Astrocyte (in vitro differentiated cells and primary cell): ENCODE measurements around the gene HCAR2. TPM values are rescaled to one million over a fixed set of nuclear protein-coding genes. Genes with fewer than 3 reads are reported as not detected.
"Not testable (repeated sequence)": the region's sequence is repeated elsewhere in the genome, so short reads cannot be mapped to it uniquely, and the experiment has no call there.

Source experiments
- DNase-seq: peaks from one replicate; pipeline ENCODE4 v3.0.0-alpha.2; 2010; ENCODE audit warnings: low read depth
- FAIRE-seq: peaks from 2 replicates; lab custom pipeline; 2011; peaks lifted over from hg19 to GRCh38; lab: Jason Lieb, UNC
- H2AFZ ChIP-seq: 2 replicates; pipeline ENCODE4 v1.6.0; 2012; ENCODE audit warnings: low read depth, low read length, inconsistent platforms
- H3K27ac ChIP-seq: 2 replicates; pipeline ENCODE4 v1.5.1; 2011; ENCODE audit warnings: low read depth, low read length, inconsistent platforms
- H3K27me3 ChIP-seq: 2 replicates; pipeline ENCODE4 v1.6.0; 2011; ENCODE audit warnings: low read length, inconsistent platforms; ENCODE audit not compliant: insufficient read depth
- H3K36me3 ChIP-seq: 2 replicates; pipeline ENCODE4 v1.5.1; 2011; ENCODE audit warnings: low read length, inconsistent platforms; ENCODE audit not compliant: insufficient read depth
- H3K4me1 ChIP-seq: 2 replicates; pipeline ENCODE4 v1.5.1; 2011; ENCODE audit warnings: low read length, inconsistent platforms; ENCODE audit not compliant: insufficient read depth
- H3K4me2 ChIP-seq: 2 replicates; pipeline ENCODE4 v1.6.0; 2012; ENCODE audit warnings: low read length, inconsistent platforms
- H3K4me3 ChIP-seq: 2 replicates; pipeline ENCODE4 v1.5.1; 2011; ENCODE audit warnings: low read depth, mild to moderate bottlenecking, low read length, inconsistent platforms; ENCODE audit not compliant: insufficient read depth
- H3K79me2 ChIP-seq: 2 replicates; pipeline ENCODE4 v1.6.0; 2012; ENCODE audit warnings: mild to moderate bottlenecking, low read length, inconsistent platforms; ENCODE audit not compliant: insufficient read depth
- H3K9ac ChIP-seq: 2 replicates; pipeline ENCODE4 v1.6.0; 2012; ENCODE audit warnings: mild to moderate bottlenecking, low read length, inconsistent platforms
- H3K9me3 ChIP-seq: 2 replicates; pipeline ENCODE4 v1.5.1; 2012; ENCODE audit warnings: low read depth, mild to moderate bottlenecking, low read length, inconsistent platforms; ENCODE audit not compliant: insufficient read depth
- H4K20me1 ChIP-seq: 2 replicates; pipeline ENCODE4 v1.6.0; 2012; ENCODE audit warnings: low read length, inconsistent platforms; ENCODE audit not compliant: insufficient read depth
- H3K27ac Mint-ChIP-seq: one replicate; pipeline ENCODE4 v1.8.0; 2021; ENCODE audit warnings: mild to moderate bottlenecking, mixed read lengths; ENCODE audit not compliant: unreplicated experiment
- H3K27me3 Mint-ChIP-seq: one replicate; pipeline ENCODE4 v1.8.0; 2021; ENCODE audit warnings: low read depth, mixed read lengths; ENCODE audit not compliant: unreplicated experiment
- H3K36me3 Mint-ChIP-seq: one replicate; pipeline ENCODE4 v1.8.0; 2021; ENCODE audit warnings: low read depth, mixed read lengths; ENCODE audit not compliant: unreplicated experiment
- H3K4me1 Mint-ChIP-seq: one replicate; pipeline ENCODE4 v1.8.0; 2021; ENCODE audit warnings: low read depth, mixed read lengths; ENCODE audit not compliant: unreplicated experiment
- H3K4me3 Mint-ChIP-seq: one replicate; pipeline ENCODE4 v1.8.0; 2021; ENCODE audit warnings: mild to moderate bottlenecking, moderate library complexity, mixed read lengths; ENCODE audit not compliant: unreplicated experiment
- H3K9me3 Mint-ChIP-seq: one replicate; pipeline ENCODE4 v1.8.0; 2021; ENCODE audit warnings: mild to moderate bottlenecking, mixed read lengths; ENCODE audit not compliant: unreplicated experiment
- CTCF ChIP-seq: IDR thresholded peaks from 2 replicates; pipeline ENCODE4 v1.5.1; 2011; ENCODE audit warnings: low read depth, mild to moderate bottlenecking, inconsistent platforms, low read length, moderate library complexity; ENCODE audit not compliant: insufficient read depth
- EZH2 ChIP-seq: IDR thresholded peaks from 2 replicates; pipeline ENCODE4 v1.6.1; 2012; ENCODE audit warnings: mild to moderate bottlenecking, low read length, inconsistent platforms; ENCODE audit not compliant: insufficient read depth
- total RNA-seq: library from RNA; stranded (reverse); gene quantifications from 2 replicates; pipeline ENCODE4 v1.2.1, GENCODE V29; 2021

The HCAR2 gene
- total RNA-seq, 1 donor from 2014 or later: not detected

DNA sequence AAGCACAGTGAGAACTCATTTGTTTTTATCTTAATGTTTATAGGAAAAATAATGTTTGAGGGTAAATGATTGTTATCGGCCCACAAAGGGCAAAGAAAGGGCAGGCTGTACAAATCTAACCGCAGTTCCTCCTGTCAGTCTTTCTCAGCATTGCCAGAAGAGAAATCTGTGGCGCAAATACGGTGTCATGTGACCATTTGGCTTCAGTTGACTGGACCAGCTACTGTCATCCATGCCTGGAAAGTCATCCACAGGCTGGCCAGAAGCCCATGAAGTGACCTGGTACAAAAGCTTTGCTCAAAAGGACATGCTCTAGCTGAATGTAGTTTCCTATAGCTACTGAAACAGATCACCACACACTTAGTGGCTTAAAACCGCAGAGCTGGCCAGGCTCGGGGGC is 43.6 kb downstream of the HCAR2 start:
- DNase-seq: no peak
- H3K79me2 ChIP-seq: no peaks in the 10 kb centered on the region
- H3K9me3 Mint-ChIP-seq: no peaks in the 10 kb centered on the region
- H3K27ac Mint-ChIP-seq: no peak overlapping the region
- H3K27me3 ChIP-seq: no peaks in the 10 kb centered on the region
- H3K9me3 ChIP-seq: no peaks in the 10 kb centered on the region
- H2AFZ ChIP-seq: no peak overlapping the region
- H3K36me3 Mint-ChIP-seq: no peaks in the 10 kb centered on the region
- H3K4me1 ChIP-seq: no peaks in the 10 kb centered on the region
- TF ChIP-seq CTCF: no peak
- TF ChIP-seq EZH2: no peak
- H3K27ac ChIP-seq: no peak overlapping the region
- H3K27me3 Mint-ChIP-seq: peaks cover 2% of the 10 kb centered on the region
- no peak for FAIRE-seq
- H3K4me1 Mint-ChIP-seq: no peaks in the 10 kb centered on the region
- no peak overlapping the region for H3K4me3 Mint-ChIP-seq
- no peak overlapping the region for H3K4me2 ChIP-seq
- H3K4me3 ChIP-seq: no peak overlapping the region
- H3K36me3 ChIP-seq: no peaks in the 10 kb centered on the region
- H4K20me1 ChIP-seq: no peaks in the 10 kb centered on the region
- H3K9ac ChIP-seq: no peak overlapping the region

DNA sequence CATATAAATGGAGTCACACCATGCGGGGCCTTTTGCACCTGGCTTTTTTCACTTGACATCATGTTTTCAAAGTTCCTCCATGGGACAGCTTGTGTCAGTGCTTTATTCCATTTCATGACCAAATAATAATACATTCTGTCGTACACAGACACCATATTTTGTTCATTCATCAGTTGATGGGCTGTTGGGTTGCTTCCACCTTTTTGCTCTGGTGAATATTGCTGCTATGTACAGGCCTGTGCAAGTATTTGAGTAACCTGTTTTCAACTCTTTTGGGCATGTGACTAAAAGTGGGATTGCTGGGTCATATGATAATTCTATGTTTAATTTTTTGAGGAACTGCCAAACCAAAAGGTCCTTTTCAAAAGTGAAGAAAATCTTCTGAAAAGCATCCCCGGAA is 46.9 kb downstream of the HCAR2 start:
- FAIRE-seq: no peak
- H2AFZ ChIP-seq: no peak overlapping the region
- no peaks in the 10 kb centered on the region for H3K27me3 ChIP-seq
- H3K9ac ChIP-seq: no peak overlapping the region
- TF ChIP-seq CTCF: no peak
- no peak for TF ChIP-seq EZH2
- Mint-ChIP-seq H3K9me3 (no peaks in the 10 kb centered on the region), H3K4me3 (no peak overlapping the region), H3K27me3 (peaks cover 2% of the 10 kb centered on the region), H3K27ac (no peak overlapping the region), H3K36me3 (no peaks in the 10 kb centered on the region), H3K4me1 (no peaks in the 10 kb centered on the region)
- no peak for DNase-seq
- H3K4me2 ChIP-seq: no peak overlapping the region
- no peaks in the 10 kb centered on the region for H3K4me1 ChIP-seq
- H3K27ac ChIP-seq: no peak overlapping the region
- no peaks in the 10 kb centered on the region for H3K79me2 ChIP-seq
- H4K20me1 ChIP-seq: no peaks in the 10 kb centered on the region
- H3K4me3 ChIP-seq: no peak overlapping the region
- H3K9me3 ChIP-seq: no peaks in the 10 kb centered on the region
- H3K36me3 ChIP-seq: no peaks in the 10 kb centered on the region

DNA sequence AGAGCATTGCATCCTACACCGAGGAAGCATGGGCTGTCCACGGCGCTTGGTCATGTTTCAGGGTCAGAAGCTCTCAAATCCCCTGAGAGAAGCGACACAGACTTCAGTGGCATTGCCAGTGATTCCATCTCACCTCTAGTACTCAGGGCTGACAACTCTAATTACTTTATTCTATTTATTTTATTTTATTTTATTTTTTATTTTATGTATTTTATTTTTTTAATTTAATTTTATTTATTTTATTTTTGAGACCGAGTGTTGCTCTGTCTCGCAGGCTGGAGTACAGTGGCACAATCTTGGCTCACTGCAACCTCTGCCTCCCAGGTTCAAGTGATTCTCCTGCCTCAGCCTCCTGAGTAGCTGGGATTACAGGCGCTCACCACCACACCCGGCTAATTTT is 49.9 kb downstream of the HCAR2 start:
- H3K36me3 ChIP-seq, H3K27me3 ChIP-seq, H3K27ac Mint-ChIP-seq, H3K9me3 Mint-ChIP-seq, H2AFZ ChIP-seq, H3K4me1 Mint-ChIP-seq, H3K36me3 Mint-ChIP-seq, H3K9me3 ChIP-seq, DNase-seq, H3K9ac ChIP-seq, FAIRE-seq, H3K27ac ChIP-seq, H4K20me1 ChIP-seq, H3K4me2 ChIP-seq, H3K4me3 ChIP-seq, H3K79me2 ChIP-seq, H3K27me3 Mint-ChIP-seq, H3K4me1 ChIP-seq, H3K4me3 Mint-ChIP-seq: not testable (repeated sequence)
